Endodermal cell (in vitro differentiated cells): ENCODE results near the gene TACC2. TPM values are rescaled to one million over a fixed set of nuclear protein-coding genes. Genes with fewer than 3 reads are reported as not detected.

Experiments
- DNase-seq: peaks from one replicate; pipeline ENCODE4 v3.0.0-alpha.2; 2017
- H3K27ac ChIP-seq: 2 replicates; pipeline ENCODE4 v1.5.1; 2013; ENCODE audit warnings: mild to moderate bottlenecking, low read depth, low read length, moderate library complexity
- H3K27me3 ChIP-seq: 2 replicates; pipeline ENCODE4 v1.6.1; 2013; ENCODE audit warnings: mild to moderate bottlenecking, low read length, moderate library complexity; ENCODE audit not compliant: insufficient read depth, control insufficient read depth, poor library complexity, severe bottlenecking
- H3K36me3 ChIP-seq: 2 replicates; pipeline ENCODE4 v1.7.0; 2013; ENCODE audit warnings: mild to moderate bottlenecking, low read length, moderate library complexity; ENCODE audit not compliant: control insufficient read depth, insufficient read depth
- H3K4me1 ChIP-seq: one replicate; pipeline ENCODE4 v1.7.0; 2013; ENCODE audit warnings: low read length; ENCODE audit not compliant: control insufficient read depth, insufficient read depth
- H3K4me3 ChIP-seq: 2 replicates; pipeline ENCODE4 v1.5.1; 2013; ENCODE audit warnings: mild to moderate bottlenecking, low read length, moderate library complexity
- H3K9ac ChIP-seq: 2 replicates; pipeline ENCODE4 v1.6.1; 2013; ENCODE audit warnings: mild to moderate bottlenecking, low read length, moderate library complexity; ENCODE audit not compliant: poor library complexity, severe bottlenecking; ENCODE audit errors: extremely low read depth
- H3K9me3 ChIP-seq: 2 replicates; pipeline ENCODE4 v1.6.1; 2013; ENCODE audit warnings: mild to moderate bottlenecking, low read length, moderate library complexity; ENCODE audit not compliant: control insufficient read depth
- H3K27ac Mint-ChIP-seq: 2 replicates; pipeline ENCODE4 v1.8.0; 2020; ENCODE audit warnings: mixed read lengths
- H3K27me3 Mint-ChIP-seq: 2 replicates; pipeline ENCODE4 v1.8.0; 2021; ENCODE audit warnings: mild to moderate bottlenecking, mixed read lengths; ENCODE audit not compliant: insufficient read depth
- H3K36me3 Mint-ChIP-seq: 2 replicates; pipeline ENCODE4 v1.8.0; 2020; ENCODE audit warnings: low read depth, mixed read lengths
- H3K4me1 Mint-ChIP-seq: 2 replicates; pipeline ENCODE4 v1.8.0; 2020; ENCODE audit warnings: mixed read lengths
- H3K4me3 Mint-ChIP-seq: 2 replicates; pipeline ENCODE4 v1.8.0; 2020; ENCODE audit warnings: mild to moderate bottlenecking, moderate library complexity, mixed read lengths
- H3K9me3 Mint-ChIP-seq: 2 replicates; pipeline ENCODE4 v1.8.0; 2020; ENCODE audit warnings: mild to moderate bottlenecking, mixed read lengths
- CTCF ChIP-seq: fragments of 200-600 bp; sonication (generic); conservative IDR thresholded peaks from 2 replicates; pipeline ENCODE4 v1.5.0; 2021; ENCODE audit warnings: antibody characterized with exemption, mild to moderate bottlenecking
- WGBS, 2 experiments: methylation state at CpG; one replicate each; pipeline versions ENCODE4 v1.1.5 to v1.1.7; 2013; ENCODE audit warnings: missing lambda C conversion rate in 2 of 2, mixed read lengths in 1 of 2; ENCODE audit not compliant: insufficient coverage in 1 of 2, insufficient read length in 1 of 2; 5-methylcytosine and 5-hydroxymethylcytosine counted together
- total RNA-seq, 2 donors: library from RNA; stranded (reverse); fragmentation: NEBNext Ultra II Directional in 1 of 2; extraction: Animal tissue kit (Norgen Biotek cat#: 25700) in 1 of 2; gene quantifications; 2 replicates in 1 of 2; 3 replicates in 1 of 2; pipeline ENCODE4 v1.2.1, GENCODE V29; 2021

The TACC2 gene
- total RNA-seq, 2 donors from 2014 or later = 24.5 to 34.1 TPM

- no peak for TF ChIP-seq CTCF
- no peaks in the 10 kb centered on the region for H3K27me3 Mint-ChIP-seq
- H3K4me3 ChIP-seq = no peak overlapping the region
- no peaks in the 10 kb centered on the region for H3K9me3 ChIP-seq
- no peak overlapping the region for H3K9ac ChIP-seq
- peaks cover 20% of the 10 kb centered on the region for H3K36me3 ChIP-seq
- H3K4me3 Mint-ChIP-seq = no peak overlapping the region
- peaks cover 5% of the 10 kb centered on the region for H3K4me1 Mint-ChIP-seq
- WGBS, 2 experiments = 93% methylated on average over 8 to 10 of the region's 10 CpGs
- no peaks in the 10 kb centered on the region for H3K27me3 ChIP-seq
- no peak overlapping the region for H3K27ac ChIP-seq
- peaks cover 48% of the 10 kb centered on the region for H3K36me3 Mint-ChIP-seq
- H3K27ac Mint-ChIP-seq = no peak overlapping the region
- H3K4me1 ChIP-seq = no peaks in the 10 kb centered on the region
- DNase-seq = no peak
- no peaks in the 10 kb centered on the region for H3K9me3 Mint-ChIP-seq
Measured at GRCh38 chr10:122249991-122250750, 261.2 kb downstream of the TACC2 start.

GRCh38 chr10:122251459-122252255 lies 262.7 kb downstream of the TACC2 start:
- Mint-ChIP-seq H3K4me3 (no peak overlapping the region), H3K36me3 (peaks cover 56% of the 10 kb centered on the region), H3K27ac (no peak overlapping the region), H3K4me1 (peaks cover 4% of the 10 kb centered on the region), H3K9me3 (no peaks in the 10 kb centered on the region), H3K27me3 (no peaks in the 10 kb centered on the region)
- Histone ChIP-seq H3K9me3 (no peaks in the 10 kb centered on the region), H3K27ac (no peak overlapping the region), H3K9ac (no peak overlapping the region), H3K27me3 (no peaks in the 10 kb centered on the region), H3K4me3 (no peak overlapping the region), H3K36me3 (peaks cover 9% of the 10 kb centered on the region), H3K4me1 (no peaks in the 10 kb centered on the region)
- DNase-seq = peak; percentile 20
- 93% methylated on average over 7 to 11 of the region's 11 CpGs for WGBS, 2 experiments
- TF ChIP-seq CTCF = no peak

GRCh38 chr10:122252805-122253204 lies 263.8 kb downstream of the TACC2 start:
- Mint-ChIP-seq H3K36me3 (peaks cover 51% of the 10 kb centered on the region), H3K4me1 (peaks cover 4% of the 10 kb centered on the region), H3K9me3 (no peaks in the 10 kb centered on the region), H3K27me3 (no peaks in the 10 kb centered on the region), H3K4me3 (no peak overlapping the region), H3K27ac (no peak overlapping the region)
- Histone ChIP-seq H3K9me3 (no peaks in the 10 kb centered on the region), H3K27me3 (no peaks in the 10 kb centered on the region), H3K4me1 (no peaks in the 10 kb centered on the region), H3K36me3 (peaks cover 9% of the 10 kb centered on the region), H3K27ac (no peak overlapping the region), H3K4me3 (no peak overlapping the region), H3K9ac (no peak overlapping the region)
- no peak for TF ChIP-seq CTCF
- WGBS, 2 experiments = 69 to 87% methylated on average over 2 to 3 of the region's 3 CpGs
- DNase-seq = peak; percentile 42
